HG03135 (cell line): Measurements from ENCODE around the gene PFKFB3.
"Not testable (repeated sequence)": the region's sequence is repeated elsewhere in the genome, so short reads cannot be mapped to it uniquely, and the experiment has no call there.

ENCODE experiments used
- ATAC-seq: cut with Tn5 transposase; IDR thresholded peaks from one replicate; pipeline ENCODE4 v1.9.1; 2021; ENCODE audit warnings: mild to moderate bottlenecking, moderate library complexity; ENCODE audit not compliant: unreplicated experiment

Gene PFKFB3

GRCh38 chr10:6269432-6269831, 66.7 kb downstream of the PFKFB3 start:
- no peak for ATAC-seq

GRCh38 chr10:6269953-6270867, 67.5 kb downstream of the PFKFB3 start:
- ATAC-seq, result peak; percentile 84

GRCh38 chr10:6270951-6271350, 68.2 kb downstream of the PFKFB3 start:
- no peak for ATAC-seq

- ATAC-seq, result no peak
These were observed 68.9 kb downstream of the PFKFB3 start for GRCh38 chr10:6271663-6272062.

GRCh38 chr10:6272126-6272525, 69.4 kb downstream of the PFKFB3 start:
- ATAC-seq, result no peak

- no peak for ATAC-seq
These were observed 70.6 kb downstream of the PFKFB3 start for GRCh38 chr10:6273351-6273750.

GRCh38 chr10:6274040-6274439, 71.3 kb downstream of the PFKFB3 start:
- ATAC-seq, result no peak

GRCh38 chr10:6274484-6274883, 71.8 kb downstream of the PFKFB3 start:
- ATAC-seq, result no peak

GRCh38 chr10:6275022-6275997, 72.6 kb downstream of the PFKFB3 start:
- no peak for ATAC-seq

GRCh38 chr10:6276356-6276755, 73.6 kb downstream of the PFKFB3 start:
- ATAC-seq, result no peak

- ATAC-seq, result no peak
These were observed 75.9 kb downstream of the PFKFB3 start for GRCh38 chr10:6278519-6279120.

- no peak for ATAC-seq
These were observed 77.0 kb downstream of the PFKFB3 start for GRCh38 chr10:6279540-6280267.

GRCh38 chr10:6280291-6280690, 77.6 kb downstream of the PFKFB3 start:
- no peak for ATAC-seq

GRCh38 chr10:6282454-6282958, 79.8 kb downstream of the PFKFB3 start:
- no peak for ATAC-seq

- no peak for ATAC-seq
These were observed 80.9 kb downstream of the PFKFB3 start for GRCh38 chr10:6283655-6284054.

GRCh38 chr10:6290621-6291020, 87.9 kb downstream of the PFKFB3 start:
- ATAC-seq, result not testable (repeated sequence)

- no peak for ATAC-seq
These were observed 90.0 kb downstream of the PFKFB3 start for GRCh38 chr10:6292741-6293151.

- ATAC-seq, result not testable (repeated sequence)
These were observed 93.7 kb downstream of the PFKFB3 start for GRCh38 chr10:6296425-6296824.

- ATAC-seq, result no peak
These were observed 94.1 kb downstream of the PFKFB3 start for GRCh38 chr10:6296828-6297251.

- no peak for ATAC-seq
These were observed 94.8 kb downstream of the PFKFB3 start for GRCh38 chr10:6297522-6297921.
